Activated T-helper 1 cell treated with anti-CD3 and anti-CD28 coated beads, Interleukin-2, amount 50 U/mL, for 16 hours (primary cell): ENCODE measurements around the gene AMN1.
"Not testable (repeated sequence)": the region's sequence is repeated elsewhere in the genome, so short reads cannot be mapped to it uniquely, and the experiment has no call there.

Experiments
- DNase-seq, 2 donors: peaks; one replicate each; pipeline ENCODE4 v3.0.0-alpha.2; 2020; ENCODE audit warnings: low read depth in 1 of 2, low spot score in 1 of 2

AMN1 gene

DNA sequence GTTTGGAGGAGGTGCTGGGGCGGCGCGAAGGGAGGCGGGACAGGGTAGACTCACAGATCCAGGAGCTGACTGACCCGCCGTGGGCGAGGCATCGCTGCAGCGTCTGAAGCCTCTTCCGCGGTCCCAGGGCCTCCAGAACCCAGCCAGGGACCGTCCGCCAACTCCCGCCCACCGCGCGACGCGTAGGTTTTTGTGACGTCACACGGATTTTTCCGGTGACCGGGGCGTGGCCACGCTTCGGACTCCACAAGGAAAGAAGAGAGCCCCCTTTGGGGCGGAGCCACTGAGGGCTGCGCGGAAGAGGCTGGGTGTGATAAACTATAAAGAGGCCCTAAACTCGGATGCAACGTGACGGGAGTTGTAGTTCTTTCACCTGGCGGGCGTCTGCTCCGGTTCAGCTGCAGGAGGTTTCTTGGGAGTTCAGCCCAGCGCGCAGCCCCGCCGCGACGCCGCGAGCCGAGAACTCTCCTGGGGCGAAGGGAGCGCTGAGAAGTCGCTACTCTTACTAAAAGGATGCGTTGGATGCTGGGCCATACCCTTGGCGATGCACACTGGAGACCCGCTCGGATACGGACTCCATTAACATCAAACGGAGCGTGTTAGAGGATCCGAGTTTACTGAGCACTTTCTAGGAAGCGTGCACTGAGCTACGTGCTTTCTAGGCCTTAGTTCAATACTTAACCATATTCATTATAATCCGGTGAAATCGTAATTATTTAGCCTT, at the start of gene AMN1:
AMN1 (minus strand) TSS at position 105 of the 724 bp plus-strand sequence; CDS start at position 92, 13 bp downstream.
- DNase-seq: peak; percentile 95 to 98

DNA sequence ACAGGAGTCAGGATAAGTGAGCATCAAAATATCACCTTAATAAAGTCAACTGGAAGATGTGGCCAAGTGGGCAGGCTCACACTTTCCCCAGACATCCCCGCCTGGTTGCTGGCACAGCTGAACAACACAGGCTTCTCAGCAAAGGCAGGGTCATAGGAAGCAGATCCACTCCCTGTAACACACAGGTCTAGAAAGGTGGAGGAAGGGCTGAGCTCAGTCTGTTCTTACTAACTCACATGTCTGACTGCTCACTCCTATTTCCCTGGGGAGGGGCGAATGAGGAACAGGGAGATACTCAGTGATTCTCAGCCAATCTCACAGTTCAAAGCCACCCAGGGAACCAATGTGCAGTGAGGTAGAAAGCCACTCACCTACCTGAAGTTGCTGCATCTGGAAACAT, 45.0 kb upstream of the AMN1 start:
- DNase-seq: no peak

DNA sequence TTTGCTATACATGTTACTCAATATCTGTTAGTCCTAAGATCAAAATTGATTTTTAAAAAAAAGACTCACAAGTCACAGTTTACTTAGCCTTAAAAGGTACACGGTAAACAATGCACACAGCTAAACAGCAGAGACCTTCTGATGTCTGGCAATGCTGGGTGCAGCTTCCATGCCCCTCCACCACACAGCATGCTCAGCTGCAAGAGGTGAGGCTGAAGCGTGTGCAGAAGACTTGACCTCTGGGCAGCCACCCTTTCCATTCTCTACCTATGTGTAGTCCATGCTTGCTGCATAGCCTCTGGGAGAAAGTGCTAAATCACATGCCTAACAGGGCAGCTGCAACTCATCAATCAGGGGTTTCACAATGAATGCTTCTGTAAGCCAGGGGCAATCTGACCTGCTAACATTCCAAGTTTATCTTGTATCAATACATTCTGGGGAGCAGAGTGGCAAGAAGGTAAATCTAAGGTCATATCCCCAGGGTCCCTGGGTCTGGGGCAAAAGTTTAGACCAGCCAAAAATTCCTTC, 44.5 kb upstream of the AMN1 start:
- DNase-seq: no peak

DNA sequence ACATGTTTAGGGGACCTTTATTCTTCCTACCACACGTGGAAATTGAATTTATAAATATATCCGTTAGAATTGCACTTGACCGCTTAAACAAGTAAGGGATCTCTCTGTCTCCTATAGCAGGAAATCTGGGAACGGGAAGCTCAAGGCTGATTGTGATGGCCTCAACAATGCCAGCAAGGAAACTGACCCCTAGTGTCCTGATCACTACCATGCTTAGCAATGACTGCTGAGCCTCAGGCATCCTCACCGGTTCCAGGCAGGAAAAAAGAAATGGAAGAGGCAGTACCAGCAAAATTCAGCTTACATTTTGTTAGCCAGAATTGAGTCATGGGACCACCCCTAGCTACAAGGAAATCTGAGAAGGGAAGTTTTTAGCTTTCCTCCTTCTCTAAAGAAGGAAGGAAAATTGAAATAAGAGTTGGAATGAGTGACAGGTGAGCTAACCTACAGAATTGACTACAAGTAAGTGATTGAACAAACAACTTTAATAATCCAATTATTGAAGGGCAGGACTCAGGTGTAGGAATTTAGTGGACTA, 43.9 kb upstream of the AMN1 start:
- DNase-seq: no peak

DNA sequence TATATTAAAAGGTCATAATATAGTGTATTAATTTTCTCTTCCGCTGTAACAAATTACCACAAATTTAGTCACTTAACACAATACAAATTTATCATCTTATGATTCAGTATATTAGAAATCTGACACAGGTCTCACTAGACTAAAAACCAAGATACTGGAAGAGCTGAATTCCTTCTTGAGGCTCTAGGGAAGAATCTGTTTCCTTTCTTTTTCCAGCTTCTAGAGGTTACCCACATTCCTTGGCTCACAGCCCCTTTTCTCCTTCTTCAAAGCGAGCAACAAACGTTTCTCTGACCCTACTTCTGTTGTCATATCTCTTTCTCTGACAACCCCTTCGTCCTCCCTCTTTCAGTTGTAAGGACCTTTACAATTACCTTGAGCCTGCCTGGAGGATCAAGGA, 43.4 kb upstream of the AMN1 start:
- no peak for DNase-seq

DNA sequence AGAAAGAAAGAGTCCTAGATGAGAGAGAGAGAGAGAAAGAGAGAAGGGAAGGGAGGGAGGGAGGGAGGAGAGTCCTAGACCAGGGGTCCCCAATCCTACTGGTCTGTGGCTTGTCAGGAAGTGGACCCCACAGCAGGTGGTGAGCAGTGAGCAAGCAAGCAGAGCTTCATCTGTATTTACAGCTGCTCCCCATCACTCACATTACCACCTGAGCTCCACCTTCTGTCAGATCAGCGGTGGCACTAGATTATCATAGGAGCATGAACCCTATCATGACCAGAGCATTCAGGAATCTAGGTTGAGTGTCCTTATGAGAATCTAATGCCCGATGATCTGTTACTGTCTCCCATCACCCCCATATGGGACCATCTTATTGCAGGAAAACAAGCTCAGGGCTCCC, 39.2 kb upstream of the AMN1 start:
- DNase-seq: no peak

DNA sequence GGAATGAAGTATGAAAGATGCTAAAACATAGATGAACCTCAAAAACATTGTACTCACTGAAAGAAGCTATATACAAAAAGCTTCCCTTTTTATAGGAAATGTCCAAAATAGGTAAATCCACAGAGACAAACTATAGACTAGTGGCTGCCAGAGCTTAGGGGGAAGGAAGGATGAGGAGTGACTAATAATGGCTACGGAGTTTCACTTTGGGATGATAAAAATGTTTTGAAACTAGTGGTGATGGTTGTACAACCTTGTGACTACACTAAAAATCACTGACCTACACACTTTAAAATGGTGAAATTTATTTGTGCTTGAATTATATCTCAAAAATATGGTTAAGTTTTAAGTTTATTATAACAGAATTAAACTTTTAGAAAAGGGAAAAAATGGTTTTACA, 37.1 kb upstream of the AMN1 start:
- DNase-seq: no peak

DNA sequence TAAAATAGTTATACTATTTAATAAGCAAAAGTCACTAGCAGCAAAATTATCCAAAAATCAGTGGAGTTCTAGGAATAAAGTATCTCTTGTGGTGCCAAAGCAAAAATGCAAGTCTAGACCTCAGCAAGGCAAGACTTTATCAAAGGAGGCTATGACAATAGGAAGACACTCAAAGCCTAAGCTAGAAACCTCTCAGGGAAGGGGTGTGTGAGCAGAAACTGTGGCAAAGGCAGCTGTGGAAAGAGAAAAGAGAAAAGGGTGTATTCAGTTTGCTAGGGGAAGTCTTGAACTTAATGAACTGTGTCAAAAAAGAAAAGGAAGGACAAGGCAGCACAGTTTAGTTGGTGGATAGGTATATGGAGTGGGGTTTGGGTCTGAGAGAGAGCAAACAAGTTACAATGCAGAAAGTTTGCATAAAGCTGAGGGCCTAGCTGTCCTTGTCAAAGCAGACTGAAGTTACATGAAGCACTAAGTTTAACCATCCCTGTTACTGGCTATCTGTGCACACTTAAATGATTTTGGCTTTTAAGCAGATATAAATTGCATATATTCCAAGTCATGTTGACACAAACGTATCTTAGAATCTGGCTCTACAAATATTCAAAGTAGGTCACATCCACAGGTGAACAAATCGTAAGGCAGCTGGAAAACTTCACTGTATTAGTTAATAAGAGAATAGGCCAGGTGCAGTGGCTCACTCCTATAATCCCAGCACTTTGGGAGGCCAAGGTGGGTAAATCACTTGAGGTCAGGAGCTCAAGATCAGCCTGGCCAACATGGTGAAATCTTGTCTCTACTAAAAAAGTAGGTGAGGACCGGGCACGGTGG, 31.0 kb upstream of the AMN1 start:
- no peak for DNase-seq

DNA sequence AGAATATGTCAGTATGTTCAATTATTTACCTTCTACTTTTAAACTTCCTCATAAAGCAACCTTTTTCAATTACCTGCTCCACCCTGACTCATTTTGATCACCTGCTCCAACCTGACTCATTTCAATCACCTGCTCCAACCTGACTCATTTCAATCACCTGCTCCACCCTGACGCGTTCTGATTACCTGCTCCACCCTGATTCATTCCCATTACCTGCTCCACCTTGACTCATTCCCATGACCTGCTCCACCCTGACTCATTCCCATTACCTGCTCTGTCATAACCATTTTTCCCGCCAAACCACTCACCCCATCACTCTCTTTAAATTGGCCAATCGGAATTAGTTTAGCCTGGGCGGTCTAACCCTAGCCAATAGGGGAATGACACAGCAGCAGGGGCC, 29.5 kb upstream of the AMN1 start:
- DNase-seq: not testable (repeated sequence)

DNA sequence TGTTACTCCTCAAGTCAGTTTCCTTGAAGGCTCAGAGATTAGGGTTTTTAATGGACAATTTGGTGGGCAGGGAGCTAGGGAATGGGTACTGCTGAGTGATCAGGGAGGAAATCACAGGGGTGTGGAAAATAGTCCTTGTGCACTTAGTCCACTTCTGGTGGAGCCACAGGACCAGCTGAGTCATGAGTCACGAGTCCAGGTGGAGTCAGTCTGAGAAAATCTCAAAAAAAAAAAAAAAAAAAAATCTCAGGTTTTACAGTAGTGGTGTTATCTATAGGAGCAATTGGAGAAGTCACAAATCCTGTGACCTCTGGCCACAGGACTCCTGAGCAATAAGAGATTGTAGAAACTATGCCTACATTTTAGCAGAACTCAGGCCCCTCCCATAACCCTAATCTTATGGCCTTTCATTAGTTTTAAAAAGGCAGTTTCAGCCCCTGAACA, 28.2 kb upstream of the AMN1 start:
- no peak for DNase-seq

DNA sequence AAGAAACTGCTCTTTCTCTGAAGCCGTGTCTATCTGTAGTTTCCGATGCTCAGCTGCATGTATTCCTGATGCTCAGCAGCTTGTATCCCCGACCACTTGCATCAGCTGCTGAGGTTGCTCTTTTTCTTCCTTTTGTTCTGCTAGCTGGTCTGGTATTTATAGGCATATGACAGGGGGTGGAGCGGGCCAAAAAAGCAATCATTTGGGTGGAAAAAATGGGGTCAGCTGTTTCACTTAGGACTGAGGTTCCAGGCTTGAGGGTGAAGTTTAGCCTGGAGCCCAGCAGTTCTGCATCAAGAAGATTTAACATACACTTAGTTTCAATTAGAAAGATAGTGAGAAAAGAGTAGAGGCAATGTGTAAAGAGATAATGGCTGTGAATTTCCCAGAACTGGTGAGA, 23.6 kb upstream of the AMN1 start:
- DNase-seq: no peak

DNA sequence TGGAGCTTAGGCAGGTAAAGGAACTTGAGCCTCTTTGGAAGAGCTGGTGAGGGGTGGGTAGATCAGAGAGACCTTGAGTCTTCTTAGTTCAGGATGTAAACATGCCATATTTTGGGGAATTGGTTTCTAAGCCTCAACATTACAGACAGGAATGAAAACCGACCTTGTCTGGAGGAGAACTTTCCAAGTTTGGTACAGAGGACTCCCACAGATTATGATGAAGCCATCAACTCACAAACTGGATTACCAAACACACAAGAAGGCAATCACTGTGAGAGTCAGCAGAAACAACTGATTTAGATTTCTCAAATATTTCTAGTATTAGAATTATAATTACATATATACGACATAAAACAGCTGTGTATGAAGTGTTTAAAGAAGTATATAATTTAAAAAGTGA, 22.3 kb upstream of the AMN1 start:
- DNase-seq: no peak

DNA sequence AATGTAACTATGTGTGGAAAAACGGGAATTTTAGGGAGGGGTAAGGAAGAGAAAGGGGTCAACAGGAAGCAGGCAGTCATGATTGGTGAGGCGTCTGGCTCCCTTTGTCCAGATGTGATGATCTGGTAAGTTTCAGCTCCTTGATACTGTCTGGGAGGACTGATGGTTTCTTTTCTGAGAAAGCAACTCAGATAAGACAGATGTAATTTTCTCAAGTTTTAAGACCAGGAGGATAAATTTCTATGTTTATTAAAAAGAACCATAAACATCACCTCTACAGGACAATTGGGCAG, 21.9 kb upstream of the AMN1 start:
- DNase-seq: no peak

DNA sequence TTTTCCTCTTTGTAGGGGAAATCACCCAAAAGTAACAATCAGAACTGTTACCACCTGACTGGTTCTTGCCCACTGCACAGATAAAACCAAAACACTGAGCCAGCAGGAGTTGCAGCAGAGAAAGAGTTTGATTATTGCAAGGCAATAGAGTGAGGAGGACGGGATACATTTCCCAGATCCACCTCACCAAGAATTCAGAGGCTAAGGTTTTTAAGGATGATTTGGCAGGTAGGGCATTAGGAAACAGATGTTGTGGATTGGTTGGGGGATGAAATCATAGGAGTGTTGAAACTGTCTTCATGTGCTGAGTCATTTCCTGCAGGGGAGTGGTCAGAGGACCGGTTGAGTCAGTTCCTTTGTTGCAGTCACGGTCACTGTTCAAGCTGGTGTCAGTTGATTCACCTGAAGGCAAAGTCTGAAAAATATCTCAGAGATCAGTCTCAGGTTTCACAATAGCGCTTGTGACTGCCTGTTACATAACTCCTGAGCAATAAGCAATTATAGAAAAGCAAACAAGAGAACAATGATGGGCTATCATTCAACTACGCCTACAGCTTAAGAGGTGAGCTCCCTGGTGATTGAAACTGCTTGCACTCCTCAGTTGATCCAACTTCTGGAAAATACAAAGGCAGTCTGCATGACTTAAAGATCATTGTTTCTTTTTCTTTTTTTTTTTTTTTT, 20.3 kb upstream of the AMN1 start:
- peak; percentile 20 to 39 for DNase-seq

DNA sequence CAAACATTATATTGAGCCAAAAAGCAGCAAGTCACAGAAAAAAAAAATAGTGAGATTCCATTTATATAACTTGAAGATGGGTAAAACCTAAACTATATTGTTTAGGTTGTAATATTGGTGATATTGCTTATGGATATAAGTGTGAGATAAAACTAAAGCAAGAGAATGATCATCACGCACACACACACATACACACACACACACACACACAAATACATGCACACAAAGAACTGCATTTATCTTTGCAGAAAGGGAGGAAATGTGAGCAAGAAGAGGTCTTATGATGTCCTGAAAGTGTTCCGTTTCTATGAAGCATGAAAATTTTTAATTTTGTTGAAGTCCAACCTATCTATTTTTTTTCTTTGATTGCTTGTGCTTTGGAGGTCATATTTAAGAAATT, 16.4 kb upstream of the AMN1 start:
- DNase-seq: no peak

DNA sequence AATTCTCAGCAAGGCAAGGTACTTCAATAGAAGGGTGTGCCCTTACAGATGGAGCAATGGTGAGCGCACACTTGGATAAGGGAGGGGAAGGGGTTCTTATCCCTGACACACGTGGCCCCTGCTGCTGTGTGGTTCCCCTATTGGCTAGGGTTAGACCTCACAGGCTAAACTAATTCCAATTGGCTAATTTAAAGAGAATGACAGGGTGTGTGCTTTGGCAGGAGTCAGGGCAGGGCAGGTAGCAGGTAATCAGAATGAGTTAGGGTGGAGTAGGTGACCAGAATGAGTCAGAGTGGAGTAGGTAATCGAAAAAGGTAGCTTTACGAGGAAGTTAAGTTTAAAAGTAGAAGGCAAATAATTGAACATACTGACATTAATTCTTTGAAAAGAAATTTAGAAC, 15.5 kb upstream of the AMN1 start:
- DNase-seq: not testable (repeated sequence)

DNA sequence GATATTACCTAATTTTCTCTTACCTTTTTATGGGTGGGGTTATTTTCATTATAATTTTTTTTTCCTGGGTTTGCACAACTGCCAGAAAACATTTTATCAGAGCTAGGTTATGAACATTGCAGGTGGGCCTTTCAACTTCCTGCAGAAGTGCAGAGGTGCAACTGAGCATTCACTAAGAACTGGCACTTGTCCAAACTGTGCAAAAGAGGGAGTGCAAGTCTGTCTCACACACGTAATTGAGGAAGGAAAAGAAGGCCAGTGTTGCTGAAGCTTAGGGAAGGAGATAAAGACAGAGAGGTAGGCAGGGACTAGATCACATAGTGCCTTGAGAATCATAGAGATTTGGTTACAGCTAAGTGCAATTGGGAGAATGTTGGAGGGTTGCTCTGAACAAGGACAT, 14.1 kb upstream of the AMN1 start:
- no peak for DNase-seq

DNA sequence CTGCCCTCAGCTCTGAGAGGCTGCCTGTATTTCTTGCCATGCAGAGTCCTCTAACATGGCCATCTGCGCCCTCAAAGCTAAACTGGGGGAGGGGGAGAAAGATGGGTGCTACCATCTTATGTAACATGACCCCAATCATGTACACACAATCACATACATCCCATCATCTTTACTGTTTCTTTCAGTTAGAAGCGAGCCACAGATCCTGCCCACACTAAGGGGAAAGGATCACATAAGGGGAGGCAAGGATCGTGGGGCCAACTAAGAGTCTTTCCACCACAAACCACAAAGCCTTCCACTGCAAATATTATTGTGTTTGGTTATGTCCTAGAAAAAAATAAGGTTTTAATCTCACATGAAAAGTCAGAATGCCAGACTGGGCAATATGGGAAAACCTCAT, 11.8 kb upstream of the AMN1 start:
- DNase-seq: no peak

DNA sequence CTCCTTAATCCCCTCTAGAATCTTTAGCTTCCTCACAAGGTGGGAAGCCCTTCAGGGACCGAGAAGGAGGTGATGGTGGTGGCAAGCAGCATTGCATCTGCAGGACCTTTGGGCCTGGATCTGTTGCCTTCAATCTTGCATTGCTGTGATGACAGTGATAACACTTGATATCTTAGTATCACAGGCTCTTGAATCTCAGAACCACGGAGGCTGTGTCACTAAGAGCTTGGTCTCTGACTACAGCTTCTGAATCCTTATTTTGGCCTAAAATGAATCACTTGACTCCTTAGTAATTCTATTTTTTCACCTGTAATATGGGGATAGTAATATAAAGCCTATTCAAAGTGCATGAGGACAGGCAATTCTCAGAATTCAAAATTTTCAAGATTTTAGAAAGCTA, 8.9 kb upstream of the AMN1 start:
- DNase-seq: no peak

DNA sequence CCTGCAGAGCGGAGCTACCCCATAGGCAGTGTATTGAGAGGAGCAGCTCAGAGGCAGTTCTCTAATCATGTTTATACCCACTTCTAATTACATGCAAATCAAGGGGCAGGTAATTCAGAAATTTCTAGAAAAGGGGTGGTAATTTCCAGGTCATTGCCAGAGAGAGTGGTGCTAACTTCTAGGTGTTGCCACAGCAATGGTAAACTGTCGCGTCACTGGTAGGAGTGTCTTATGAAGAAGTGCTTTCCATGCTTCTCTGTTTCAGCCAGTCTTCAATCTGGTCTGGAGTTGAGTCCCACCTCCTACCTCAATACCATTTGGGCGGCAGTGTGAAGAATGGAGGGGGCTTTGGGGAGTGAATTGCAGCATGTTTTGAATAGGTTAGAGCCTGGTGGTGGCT, 8.5 kb upstream of the AMN1 start:
- DNase-seq: no peak

DNA sequence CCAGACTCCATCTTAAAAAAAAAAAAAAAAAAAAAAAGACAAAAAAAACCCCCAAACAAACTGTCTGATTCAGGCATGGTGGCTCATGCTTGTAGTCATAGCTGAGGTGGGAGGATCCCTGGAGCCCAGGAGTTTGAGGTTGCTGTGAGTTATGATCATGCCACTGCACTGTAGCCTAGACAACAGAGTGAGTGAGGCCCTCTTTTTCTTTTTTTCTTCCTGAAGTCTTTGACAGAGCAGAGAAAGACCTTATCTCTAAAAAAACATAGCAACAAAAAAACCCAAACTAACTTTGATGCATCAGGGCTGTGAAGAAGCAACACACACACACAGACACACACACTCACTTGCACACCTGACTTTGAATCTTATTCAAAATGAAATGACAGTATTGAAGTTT, 7.7 kb upstream of the AMN1 start:
- peak; percentile 14 to 32 for DNase-seq
